ENCODE results near the gene B3GNT7.

GRCh38 chr2:231412618-231412963 lies 17.1 kb downstream of the B3GNT7 start:
- TF ChIP-seq EZH2 (IDR thresholded peaks at IDR 0.05; ENCODE audit: insufficient read depth, poor library complexity, severe bottlenecking) (no peak), EZH2phosphoT487 (IDR thresholded peaks at IDR 0.05; ENCODE audit: insufficient read depth, low read depth) (no peak)

All from GM23248 (cell line).